DOHH2 (cell line): ENCODE data around the gene ADAMTSL4.

Source experiments
- H3F3A ChIP-seq: fragments of 200-600 bp; sonication (generic), shearing (Covaris generic); 2 replicates; pipeline ENCODE4 v1.6.0; 2016; ENCODE audit warnings: antibody characterized with exemption, mild to moderate bottlenecking; ENCODE audit not compliant: control insufficient read depth, insufficient read depth
- H3K27ac ChIP-seq: fragments of 200-600 bp; sonication (generic); 2 replicates; pipeline ENCODE4 v1.5.1; 2014; ENCODE audit warnings: low read depth, mild to moderate bottlenecking, low read length, moderate library complexity
- H3K27me3 ChIP-seq: fragments of 200-600 bp; sonication (generic); 2 replicates; pipeline ENCODE4 v1.6.1; 2014; ENCODE audit warnings: mild to moderate bottlenecking, low read length, mixed read lengths; ENCODE audit not compliant: control insufficient read depth
- H3K36me3 ChIP-seq: fragments of 200-600 bp; sonication (generic); 2 replicates; pipeline ENCODE4 v1.6.1; 2014; ENCODE audit warnings: mild to moderate bottlenecking, low read length, moderate library complexity, mixed read lengths; ENCODE audit not compliant: control insufficient read depth
- H3K4me1 ChIP-seq: fragments of 200-600 bp; sonication (generic); 2 replicates; pipeline ENCODE4 v1.6.1; 2014; ENCODE audit warnings: mild to moderate bottlenecking, low read length, mixed read lengths; ENCODE audit not compliant: control insufficient read depth
- H3K4me2 ChIP-seq: fragments of 200-600 bp; sonication (generic); 2 replicates; pipeline ENCODE4 v1.6.0; 2014; ENCODE audit warnings: mild to moderate bottlenecking, low read length, moderate library complexity
- H3K4me3 ChIP-seq: fragments of 200-600 bp; sonication (generic); 2 replicates; pipeline ENCODE4 v1.5.1; 2014; ENCODE audit warnings: mild to moderate bottlenecking, low read length, mixed read lengths
- H3K79me2 ChIP-seq: fragments of 200-600 bp; sonication (generic); 2 replicates; pipeline ENCODE4 v1.6.1; 2014; ENCODE audit warnings: mild to moderate bottlenecking, low read length, mixed read lengths; ENCODE audit not compliant: control insufficient read depth
- H3K9me2 ChIP-seq: fragments of 200-600 bp; sonication (generic); replicated peaks from 2 replicates; pipeline ENCODE4 v1.6.1; 2014; ENCODE audit warnings: mild to moderate bottlenecking, low read length, mixed read lengths; ENCODE audit not compliant: control insufficient read depth
- H3K9me3 ChIP-seq: fragments of 200-600 bp; sonication (generic); 2 replicates; pipeline ENCODE4 v1.6.1; 2014; ENCODE audit warnings: antibody characterized with exemption, low read length, mixed read lengths; ENCODE audit not compliant: control insufficient read depth, insufficient read depth
- H4K20me1 ChIP-seq: fragments of 200-600 bp; sonication (generic); 2 replicates; pipeline ENCODE4 v1.6.0; 2014; ENCODE audit warnings: low read depth, mild to moderate bottlenecking, antibody characterized with exemption, low read length, moderate library complexity; ENCODE audit not compliant: control insufficient read depth, insufficient read depth
- EZH2phosphoT487 ChIP-seq: fragments of 200-600 bp; sonication (generic); IDR thresholded peaks from 2 replicates; pipeline ENCODE4 v1.6.1; 2017; ENCODE audit warnings: borderline replicate concordance, mild to moderate bottlenecking, antibody characterized with exemption, low read length, moderate library complexity, mixed read lengths
- TF ChIP-seq, protein P1 (sequence below): fragments of 200-600 bp; sonication (generic); IDR thresholded peaks from one replicate; pipeline ENCODE4 v1.5.1; 2014; ENCODE audit warnings: antibody characterized with exemption, mild to moderate bottlenecking, low read depth, low read length; ENCODE audit not compliant: poor library complexity, severe bottlenecking

Gene ADAMTSL4

DNA sequence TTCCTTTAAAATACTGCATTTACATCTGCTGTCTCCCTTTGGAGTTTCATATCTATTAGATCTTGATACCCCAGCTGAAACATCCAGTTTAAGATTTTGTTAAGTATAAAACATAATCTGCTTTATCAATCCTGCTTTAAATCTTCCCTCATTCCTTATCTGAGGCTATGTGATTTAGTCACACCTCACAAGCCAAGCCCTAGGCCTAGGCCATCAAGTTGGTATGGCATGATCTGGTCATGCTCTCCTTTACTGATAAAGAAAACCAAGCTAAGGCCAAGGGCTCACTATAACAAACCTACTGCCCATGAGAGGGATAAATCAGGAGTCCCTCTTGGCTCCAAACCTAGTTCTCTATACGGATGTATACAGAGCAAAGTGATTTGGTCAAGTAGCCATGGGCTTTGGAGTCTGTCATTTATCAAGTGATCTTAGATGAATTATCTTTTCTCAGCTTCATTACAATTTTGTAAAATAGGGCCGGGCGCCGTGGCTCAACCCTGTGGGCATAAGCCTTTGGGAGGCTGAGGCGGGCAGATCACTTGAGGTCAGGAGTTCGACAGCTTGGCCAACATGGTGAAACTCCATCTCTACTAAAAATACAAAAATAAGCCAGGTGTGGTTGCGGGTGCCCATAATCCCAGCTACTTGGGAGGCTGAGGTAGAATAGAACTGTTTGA is 57.4 kb downstream of the ADAMTSL4 start:
- peaks cover 5% of the 10 kb centered on the region for H3K4me1 ChIP-seq
- TF ChIP-seq, protein P1, sequence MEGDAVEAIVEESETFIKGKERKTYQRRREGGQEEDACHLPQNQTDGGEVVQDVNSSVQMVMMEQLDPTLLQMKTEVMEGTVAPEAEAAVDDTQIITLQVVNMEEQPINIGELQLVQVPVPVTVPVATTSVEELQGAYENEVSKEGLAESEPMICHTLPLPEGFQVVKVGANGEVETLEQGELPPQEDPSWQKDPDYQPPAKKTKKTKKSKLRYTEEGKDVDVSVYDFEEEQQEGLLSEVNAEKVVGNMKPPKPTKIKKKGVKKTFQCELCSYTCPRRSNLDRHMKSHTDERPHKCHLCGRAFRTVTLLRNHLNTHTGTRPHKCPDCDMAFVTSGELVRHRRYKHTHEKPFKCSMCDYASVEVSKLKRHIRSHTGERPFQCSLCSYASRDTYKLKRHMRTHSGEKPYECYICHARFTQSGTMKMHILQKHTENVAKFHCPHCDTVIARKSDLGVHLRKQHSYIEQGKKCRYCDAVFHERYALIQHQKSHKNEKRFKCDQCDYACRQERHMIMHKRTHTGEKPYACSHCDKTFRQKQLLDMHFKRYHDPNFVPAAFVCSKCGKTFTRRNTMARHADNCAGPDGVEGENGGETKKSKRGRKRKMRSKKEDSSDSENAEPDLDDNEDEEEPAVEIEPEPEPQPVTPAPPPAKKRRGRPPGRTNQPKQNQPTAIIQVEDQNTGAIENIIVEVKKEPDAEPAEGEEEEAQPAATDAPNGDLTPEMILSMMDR = no peak
- no peak for TF ChIP-seq EZH2phosphoT487
- no peaks in the 10 kb centered on the region for H3K79me2 ChIP-seq
- H3K4me3 ChIP-seq = no peak overlapping the region
- peaks cover 5% of the 10 kb centered on the region for H3K36me3 ChIP-seq
- H3F3A ChIP-seq = no peaks in the 10 kb centered on the region
- no peaks in the 10 kb centered on the region for H3K9me2 ChIP-seq
- no peak overlapping the region for H3K4me2 ChIP-seq
- no peak overlapping the region for H3K27ac ChIP-seq
- H3K9me3 ChIP-seq = no peaks in the 10 kb centered on the region
- H3K27me3 ChIP-seq = no peaks in the 10 kb centered on the region
- no peaks in the 10 kb centered on the region for H4K20me1 ChIP-seq

DNA sequence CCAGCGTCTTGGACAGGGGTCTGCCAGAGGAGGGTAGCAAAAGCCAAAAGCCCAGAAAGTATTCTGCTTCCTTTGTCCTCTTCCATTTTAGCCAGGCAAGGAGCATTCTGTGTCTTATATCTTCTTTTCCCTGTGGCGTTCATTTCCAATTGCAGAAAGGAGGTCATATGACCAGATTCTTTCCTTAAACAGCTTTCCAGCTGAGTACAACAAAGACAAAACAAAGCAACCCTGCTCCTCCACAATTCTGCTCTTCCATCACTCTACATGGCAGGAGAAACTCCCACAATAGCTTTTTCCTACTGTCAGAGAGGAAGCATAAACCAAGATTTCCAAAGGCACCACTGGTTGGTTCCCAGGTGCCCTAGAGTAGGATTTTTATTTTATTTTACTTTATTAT is 60.5 kb downstream of the ADAMTSL4 start:
- Histone ChIP-seq H3K4me2 (no peak overlapping the region), H3K9me2 (no peaks in the 10 kb centered on the region), H3K36me3 (peaks cover 28% of the 10 kb centered on the region), H3K27ac (no peak overlapping the region), H4K20me1 (no peaks in the 10 kb centered on the region; the same call in 1 of the 2 replicates), H3K27me3 (no peaks in the 10 kb centered on the region), H3K4me3 (no peak overlapping the region), H3F3A (no peaks in the 10 kb centered on the region), H3K79me2 (no peaks in the 10 kb centered on the region), H3K9me3 (no peaks in the 10 kb centered on the region), H3K4me1 (peaks cover 32% of the 10 kb centered on the region)
- no peak for TF ChIP-seq EZH2phosphoT487
- TF ChIP-seq, protein P1 = no peak
